NCI-H82 treated with DMSO at 0.1 percent for 48 hours (cell line): ENCODE data around the gene GTF2H1.
A peak's percentile ranks its signal among the peaks of the same experiment; 100 is the strongest.

Experiments
- DNase-seq: peaks from one replicate; lab custom pipeline; 2025; ENCODE audit not compliant: unreplicated experiment; lab: John Stamatoyannopoulos, UW

The GTF2H1 gene

GRCh38 chr11:18321969-18322711, at the start of gene GTF2H1, which contains the start of gene HPS5:
Gene GTF2H1 (plus strand): TSS chr11:18322567. CDS start chr11:18333075, 10,508 bp downstream.
Gene HPS5 (minus strand): TSS chr11:18322140. CDS start chr11:18317858, 4,282 bp downstream.
- peak; percentile 92 for DNase-seq

DNA sequence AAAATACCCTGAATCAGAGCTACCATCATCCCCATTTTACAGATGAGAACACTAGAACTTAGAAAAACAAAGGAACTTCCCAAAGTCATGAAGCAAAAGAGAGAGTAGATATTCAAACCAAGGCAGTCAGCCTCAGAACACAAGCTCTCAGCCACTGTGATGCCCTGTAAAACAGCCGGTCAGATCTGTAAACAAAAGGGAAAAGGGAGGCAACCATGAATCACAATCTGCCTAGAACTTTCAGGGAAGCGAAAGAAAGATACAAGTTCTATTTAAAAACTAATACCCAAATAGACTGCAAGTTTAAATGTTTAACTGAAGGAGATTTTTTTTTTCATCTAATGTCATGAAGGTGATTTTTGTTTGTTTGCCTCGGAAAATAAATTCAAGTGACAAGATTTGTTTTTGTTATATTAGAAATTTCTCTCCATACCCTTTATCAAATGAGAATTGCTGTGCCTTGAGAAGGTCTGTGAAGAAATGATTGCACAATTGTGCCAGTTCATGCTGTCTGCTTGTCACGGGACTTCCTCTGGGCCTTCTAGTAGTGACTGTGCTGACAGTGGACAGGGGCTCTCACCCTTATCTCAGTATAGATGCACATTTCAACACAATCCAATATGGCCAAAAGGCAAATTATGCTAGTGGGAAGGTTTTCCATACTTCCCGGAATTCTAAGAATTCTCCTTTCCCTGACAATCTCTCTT, 44.6 kb upstream of the GTF2H1 start:
- DNase-seq, result no peak

DNA sequence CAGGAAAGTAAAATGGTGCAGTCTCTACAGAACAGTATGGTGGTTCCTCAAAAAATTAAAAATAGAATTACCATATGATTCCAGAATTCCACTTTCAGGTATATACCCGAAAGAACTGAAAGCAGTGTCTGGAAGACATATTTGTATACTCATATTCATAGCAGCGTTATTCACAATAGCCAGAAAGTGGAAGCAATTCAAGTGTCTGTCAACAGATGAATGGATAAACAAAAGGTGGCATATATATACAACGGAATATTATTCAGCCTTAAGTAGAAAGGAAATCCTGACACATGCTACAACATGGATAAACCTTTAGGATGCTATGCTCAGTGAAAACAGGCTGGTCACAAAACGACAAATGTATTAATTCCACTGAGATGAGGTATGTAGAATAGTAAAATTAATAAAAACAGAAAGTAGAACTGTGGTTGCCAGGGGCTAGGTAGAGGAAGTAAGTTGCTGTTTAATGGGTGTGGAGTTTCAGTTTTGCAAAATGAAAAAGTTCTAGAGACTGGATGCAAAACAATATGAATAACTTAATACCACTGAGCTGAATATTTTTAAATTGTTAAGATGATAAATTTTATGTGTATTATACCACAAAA, 41.8 kb upstream of the GTF2H1 start:
- DNase-seq, result no peak

GRCh38 chr11:18282626-18283025, 39.7 kb upstream of the GTF2H1 start:
- DNase-seq, result no peak

GRCh38 chr11:18285841-18286240, 36.5 kb upstream of the GTF2H1 start:
- no peak for DNase-seq

DNA sequence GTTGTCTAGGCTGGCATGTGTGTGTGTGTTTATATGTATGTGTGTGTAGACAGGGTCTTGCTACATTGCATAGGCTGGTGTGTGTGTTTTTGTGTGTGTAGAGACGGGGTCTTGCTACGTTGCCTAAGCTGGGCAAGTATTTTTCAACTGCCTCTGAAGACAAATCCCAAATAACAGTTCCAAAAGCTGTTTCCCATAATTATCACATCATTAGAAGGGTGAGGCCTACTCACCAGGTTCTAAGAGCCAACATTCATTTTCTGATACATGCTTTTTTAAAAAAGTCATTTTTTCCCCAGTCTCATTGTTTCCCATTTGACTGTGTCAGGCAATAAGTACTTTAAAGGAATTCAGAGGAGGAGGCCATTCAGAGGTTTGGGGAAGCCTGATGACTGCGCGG, 33.5 kb upstream of the GTF2H1 start:
- DNase-seq, result no peak

- no peak for DNase-seq
Measured at GRCh38 chr11:18294862-18295261, 27.5 kb upstream of the GTF2H1 start.

DNA sequence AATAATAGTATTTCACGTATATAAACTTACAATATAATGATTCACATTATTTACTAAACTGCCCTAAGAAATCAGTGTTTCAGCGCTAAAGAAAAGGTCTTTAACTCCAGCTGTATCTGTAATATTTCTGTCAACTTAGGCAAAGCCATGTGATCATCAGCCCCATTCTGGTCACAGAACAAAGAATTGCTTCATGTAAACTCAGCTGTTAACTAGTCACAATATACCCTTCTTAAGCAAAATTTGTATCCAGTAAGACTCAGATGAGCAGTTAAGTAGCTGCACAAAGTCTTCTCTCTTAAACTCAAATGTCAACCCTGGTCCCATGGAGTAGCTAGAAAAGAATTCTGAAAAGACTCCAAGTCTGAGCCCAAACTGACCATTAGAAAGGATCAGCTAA, 27.1 kb upstream of the GTF2H1 start:
- DNase-seq, result no peak

DNA sequence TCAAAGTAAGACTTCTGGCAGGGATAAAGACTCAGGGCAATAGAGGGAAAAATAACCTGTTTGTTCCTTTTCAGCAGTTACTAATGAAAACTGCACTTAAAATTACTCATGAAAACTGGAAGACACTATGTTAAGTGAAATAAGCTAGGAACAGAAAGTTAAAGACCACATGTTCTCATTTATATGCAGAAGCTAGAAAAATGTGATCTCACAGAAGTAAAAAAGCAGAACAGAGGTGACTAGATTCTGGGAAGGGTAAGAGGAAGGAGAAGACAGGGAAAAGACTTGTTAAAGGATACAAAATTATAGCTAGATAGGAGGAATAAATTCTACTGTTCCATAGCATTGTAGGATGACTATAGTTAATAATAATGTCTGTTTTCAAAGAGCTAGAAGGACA, 22.6 kb upstream of the GTF2H1 start:
- no peak for DNase-seq

GRCh38 chr11:18304745-18305144, 17.6 kb upstream of the GTF2H1 start:
- no peak for DNase-seq

GRCh38 chr11:18307461-18308139, 14.8 kb upstream of the GTF2H1 start:
- no peak for DNase-seq

DNA sequence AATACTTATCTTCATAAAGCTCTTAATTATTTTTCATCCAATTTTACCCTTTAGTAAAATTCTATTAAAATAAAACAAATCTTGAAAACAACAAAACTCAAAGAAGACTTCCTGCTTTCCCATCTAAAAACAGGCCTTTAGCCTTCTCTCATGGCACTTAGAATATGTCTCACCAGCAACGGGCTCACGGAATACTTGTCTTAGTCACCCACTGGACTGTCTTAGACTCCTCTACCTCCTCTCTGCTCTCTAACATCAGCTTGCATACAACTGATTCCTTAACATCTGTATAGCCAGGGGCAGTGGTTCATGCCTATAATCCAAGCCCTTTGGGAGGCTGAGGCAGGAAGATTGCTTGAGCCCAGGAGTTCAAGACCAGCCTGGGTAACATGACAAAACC, 14.1 kb upstream of the GTF2H1 start:
- no peak for DNase-seq

- no peak for DNase-seq
Measured at GRCh38 chr11:18309691-18310090, 12.7 kb upstream of the GTF2H1 start.

- DNase-seq, result no peak
Measured at GRCh38 chr11:18310800-18311340, 11.5 kb upstream of the GTF2H1 start.

- DNase-seq, result no peak
Measured at GRCh38 chr11:18312012-18312411, 10.4 kb upstream of the GTF2H1 start.

GRCh38 chr11:18312663-18313420, 9.5 kb upstream of the GTF2H1 start:
- no peak for DNase-seq

GRCh38 chr11:18313965-18314763, 8.2 kb upstream of the GTF2H1 start:
- no peak for DNase-seq

DNA sequence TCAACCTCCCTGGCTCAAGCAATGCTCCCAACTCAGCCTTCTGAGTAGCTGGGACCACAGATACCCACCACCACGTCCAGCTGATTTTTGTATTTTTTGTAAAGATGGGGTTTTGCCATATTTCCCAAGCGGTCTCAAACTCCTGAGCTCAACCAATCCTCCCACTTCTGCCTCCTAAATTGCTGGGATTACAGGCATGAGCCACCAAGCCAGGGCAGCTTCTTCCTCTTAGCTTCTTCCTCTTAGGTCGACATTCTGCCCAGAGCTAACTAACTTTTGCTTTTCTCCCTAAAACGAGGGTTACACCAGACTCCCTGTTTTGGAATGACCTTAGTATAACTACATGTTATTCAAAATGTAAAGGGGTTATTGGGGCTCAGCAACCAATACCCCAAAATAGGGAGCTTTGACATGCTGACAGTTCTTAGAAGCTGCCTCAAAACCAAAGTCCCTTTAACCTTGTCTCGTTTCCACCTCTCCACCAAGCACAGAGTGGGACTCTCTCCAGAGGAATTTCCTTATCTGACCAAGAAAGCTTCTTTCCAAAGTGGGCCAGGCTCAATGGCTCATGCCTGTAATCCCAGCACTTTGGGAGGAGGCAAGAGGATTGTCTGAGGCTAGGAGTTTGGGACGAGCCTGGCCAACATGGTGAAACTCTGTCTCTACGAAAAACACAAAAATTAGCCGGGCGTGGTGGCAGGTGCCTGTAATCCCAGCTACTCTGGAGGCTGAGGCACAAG, 7.4 kb upstream of the GTF2H1 start:
- DNase-seq, result no peak

- no peak for DNase-seq
Measured at GRCh38 chr11:18315893-18316292, 6.5 kb upstream of the GTF2H1 start.
